ENCODE data around the gene BNIP5. TPM values are rescaled to one million over a fixed set of nuclear protein-coding genes. Genes with fewer than 3 reads are reported as not detected.
A peak's percentile ranks its signal among the peaks of the same experiment; 100 is the strongest.

BNIP5 gene
- total RNA-seq, 1 donor from 2014 or later, result not detected

GRCh38 chr6:36297051-36297450 is 39.6 kb downstream of the BNIP5 start:
- DNase-seq (ENCODE audit: low read depth in 2 of 2), result no peak

GRCh38 chr6:36296240-36296639 is 40.4 kb downstream of the BNIP5 start:
- no peak for DNase-seq (ENCODE audit: low read depth in 2 of 2)

- no peak for DNase-seq (ENCODE audit: low read depth in 2 of 2)
Measured at GRCh38 chr6:36292170-36292569, 44.5 kb downstream of the BNIP5 start.

DNA sequence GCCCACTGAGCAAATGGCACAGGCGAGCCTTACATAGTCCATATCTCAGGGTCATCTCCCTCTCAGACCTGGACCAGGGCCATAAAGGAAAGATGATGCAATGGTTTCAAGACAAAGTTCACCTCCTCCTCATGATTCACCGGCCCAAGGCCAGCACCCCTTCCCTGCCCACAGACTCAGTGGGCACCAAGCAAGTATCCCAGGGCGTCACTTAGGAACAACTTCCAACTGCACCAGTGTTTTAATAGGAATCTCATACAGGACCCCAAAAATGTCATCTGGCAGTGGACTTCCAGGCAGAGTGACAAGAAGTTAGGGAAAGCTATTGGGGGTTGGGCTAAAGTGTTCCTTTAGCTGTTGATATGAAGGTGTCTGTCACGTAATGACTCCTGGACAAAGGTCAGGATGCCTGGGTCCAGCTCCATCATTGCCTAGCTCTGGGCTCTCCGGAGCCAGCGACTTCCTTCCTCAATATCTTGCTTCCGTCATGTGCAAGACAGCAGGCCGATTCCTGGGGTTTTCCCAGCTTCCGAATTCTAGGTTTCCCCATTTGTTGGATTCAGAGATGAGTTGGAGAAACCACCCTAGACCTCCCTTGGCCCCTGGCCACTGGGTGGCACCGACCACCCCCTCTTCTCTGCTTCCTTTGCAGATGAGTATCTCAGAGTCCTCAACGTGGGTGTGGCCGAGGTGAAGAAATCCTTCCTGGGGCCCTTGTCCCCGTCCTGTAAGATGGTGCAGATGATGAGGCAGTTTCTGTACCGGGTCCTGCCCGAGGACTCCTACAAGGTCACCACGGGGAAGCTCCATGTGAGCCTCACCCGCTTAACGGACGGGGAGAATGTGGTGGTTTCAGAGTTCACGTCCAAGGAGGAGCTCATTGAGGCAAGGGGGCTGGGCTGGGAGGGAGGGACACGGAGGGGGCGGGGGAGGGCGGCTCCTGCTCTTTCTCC is 45.7 kb downstream of the BNIP5 start:
- DNase-seq (ENCODE audit: low read depth in 2 of 2), result peak in 1 of 2 donors; percentile 35

GRCh38 chr6:36289281-36289878 is 47.3 kb downstream of the BNIP5 start:
- no peak for DNase-seq (ENCODE audit: low read depth in 2 of 2)

GRCh38 chr6:36286858-36287257 is 49.8 kb downstream of the BNIP5 start:
- no peak for DNase-seq (ENCODE audit: low read depth in 2 of 2)

DNA sequence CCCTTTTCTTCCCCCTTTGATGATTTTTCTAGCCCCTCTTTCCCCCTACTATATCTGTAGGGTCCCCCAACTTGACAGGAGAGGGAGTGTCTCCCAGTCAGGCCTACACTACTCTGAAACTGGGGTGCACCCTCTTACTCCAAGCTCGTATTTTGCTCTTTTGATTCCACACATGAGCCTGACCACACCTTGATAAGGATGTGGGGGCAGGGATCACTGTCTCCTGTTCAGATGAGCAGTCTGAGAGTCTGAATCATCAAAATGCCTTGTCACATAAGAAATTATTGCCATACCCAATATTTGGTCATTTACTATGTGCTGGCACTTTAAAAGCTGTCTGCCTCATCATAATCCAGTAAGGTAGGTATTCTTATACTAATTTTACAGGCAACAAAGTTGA is 50.9 kb downstream of the BNIP5 start:
- no peak for DNase-seq (ENCODE audit: low read depth in 2 of 2)

GRCh38 chr6:36285187-36285671 is 51.5 kb downstream of the BNIP5 start:
- DNase-seq (ENCODE audit: low read depth in 2 of 2), result no peak

- DNase-seq (ENCODE audit: low read depth in 2 of 2), result no peak
Measured at GRCh38 chr6:36284359-36284758, 52.3 kb downstream of the BNIP5 start.

DNA sequence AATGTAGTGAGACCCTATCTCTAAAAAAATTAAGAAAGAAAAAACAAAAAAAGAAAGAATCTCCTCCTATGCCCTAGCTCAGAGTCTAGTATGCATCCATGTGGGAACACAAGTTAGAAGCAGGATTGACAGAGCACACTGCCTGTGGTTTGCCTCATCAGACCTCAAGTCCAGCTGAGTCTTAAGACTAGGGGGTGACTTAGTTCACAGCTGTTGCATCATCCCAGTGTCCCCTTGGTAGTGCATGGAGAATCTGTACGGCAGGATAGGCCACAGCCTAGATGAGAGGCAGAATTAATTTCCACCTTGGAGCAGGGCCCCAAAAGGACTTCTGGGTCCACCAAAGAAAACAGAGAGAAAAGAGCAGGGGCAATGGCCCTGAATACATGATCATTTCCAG is 53.1 kb downstream of the BNIP5 start:
- no peak for DNase-seq (ENCODE audit: low read depth in 2 of 2)

GRCh38 chr6:36280983-36281382 is 55.7 kb downstream of the BNIP5 start:
- DNase-seq (ENCODE audit: low read depth in 2 of 2), result no peak

DNA sequence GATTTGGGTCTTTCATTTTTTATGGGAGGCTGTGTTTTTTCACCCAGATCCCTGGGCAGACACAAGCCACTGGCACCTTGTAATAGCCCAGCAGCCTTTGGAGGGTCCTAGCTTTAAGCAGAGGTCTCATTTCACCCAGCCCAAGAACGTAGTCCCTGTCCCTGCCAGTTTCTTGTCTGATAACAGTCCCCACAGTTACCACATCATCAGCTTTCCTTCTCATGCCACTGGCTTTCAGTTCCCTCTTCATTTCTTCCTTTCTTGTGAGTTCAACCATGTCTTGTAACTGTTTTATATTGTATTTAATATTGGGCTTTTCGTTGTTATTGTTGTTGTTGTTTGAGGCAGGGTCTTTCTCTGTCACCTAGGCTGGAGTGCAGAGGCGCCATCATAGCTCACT is 56.2 kb downstream of the BNIP5 start:
- DNase-seq (ENCODE audit: low read depth in 2 of 2), result no peak

- DNase-seq (ENCODE audit: low read depth in 2 of 2), result no peak
Measured at GRCh38 chr6:36277946-36278470, 58.7 kb downstream of the BNIP5 start.

DNA sequence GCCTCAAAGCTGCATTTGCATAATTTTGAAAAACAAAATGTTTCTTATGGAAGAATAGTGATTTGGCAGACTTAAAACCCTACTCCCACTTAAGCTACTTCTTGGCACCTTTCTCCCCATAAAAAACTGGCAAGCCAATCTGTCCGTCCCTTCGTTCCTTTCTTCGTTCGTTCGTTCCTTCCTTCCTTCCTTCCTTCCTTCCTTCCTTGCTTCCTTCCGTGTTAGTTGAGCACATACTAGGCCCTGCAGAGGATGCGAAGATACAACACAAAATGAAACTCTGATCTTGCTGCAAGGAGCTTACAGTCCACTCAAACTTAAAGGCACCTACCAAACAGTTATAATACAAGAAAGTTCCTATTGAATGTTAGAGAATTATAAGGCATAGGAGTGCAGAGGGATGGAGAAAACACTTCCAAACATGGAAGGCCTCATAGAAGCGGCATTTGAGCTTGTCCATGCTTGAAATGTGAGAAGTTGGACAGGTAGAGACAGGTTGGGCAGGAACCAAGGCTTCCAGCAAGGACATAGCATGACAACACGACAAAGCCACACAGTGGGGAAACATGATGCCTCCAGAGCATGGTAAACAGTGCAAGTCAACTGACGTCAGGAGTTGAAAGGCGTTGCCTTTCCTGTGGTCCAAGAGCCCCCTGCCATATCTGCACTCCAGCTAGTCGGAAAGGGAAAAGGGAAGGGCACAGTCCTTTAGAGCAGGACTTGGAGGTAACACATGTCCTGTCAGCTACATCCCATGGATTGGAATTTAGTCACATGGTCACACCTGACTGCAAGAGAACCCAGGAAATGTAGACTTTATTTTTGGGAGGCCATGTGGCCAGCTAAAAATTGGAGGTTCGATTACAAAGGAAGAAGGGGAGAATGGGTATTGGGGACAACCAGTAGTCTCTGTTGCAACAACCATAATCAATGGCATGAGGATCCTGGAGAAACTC is 59.8 kb downstream of the BNIP5 start:
- DNase-seq (ENCODE audit: low read depth in 2 of 2), result no peak

GRCh38 chr6:36273802-36274514 is 62.7 kb downstream of the BNIP5 start:
- no peak for DNase-seq (ENCODE audit: low read depth in 2 of 2)

- no peak for DNase-seq (ENCODE audit: low read depth in 2 of 2)
Measured at GRCh38 chr6:36273067-36273466, 63.6 kb downstream of the BNIP5 start.

- DNase-seq (ENCODE audit: low read depth in 2 of 2), result no peak
Measured at GRCh38 chr6:36272234-36272633, 64.5 kb downstream of the BNIP5 start.

GRCh38 chr6:36269834-36270705 is 66.6 kb downstream of the BNIP5 start, which contains the start of gene PNPLA1:
PNPLA1 (plus strand) TSS chr6:36270060; CDS start chr6:36270460, 400 bp downstream.
- DNase-seq (ENCODE audit: low read depth in 2 of 2), result no peak

GRCh38 chr6:36268478-36269275 is 68.0 kb downstream of the BNIP5 start:
- DNase-seq (ENCODE audit: low read depth in 2 of 2), result no peak

Measured in dermis microvascular lymphatic vessel endothelial cell (primary cell).